ENCODE measurements around the gene EEF2K.

The EEF2K gene

DNA sequence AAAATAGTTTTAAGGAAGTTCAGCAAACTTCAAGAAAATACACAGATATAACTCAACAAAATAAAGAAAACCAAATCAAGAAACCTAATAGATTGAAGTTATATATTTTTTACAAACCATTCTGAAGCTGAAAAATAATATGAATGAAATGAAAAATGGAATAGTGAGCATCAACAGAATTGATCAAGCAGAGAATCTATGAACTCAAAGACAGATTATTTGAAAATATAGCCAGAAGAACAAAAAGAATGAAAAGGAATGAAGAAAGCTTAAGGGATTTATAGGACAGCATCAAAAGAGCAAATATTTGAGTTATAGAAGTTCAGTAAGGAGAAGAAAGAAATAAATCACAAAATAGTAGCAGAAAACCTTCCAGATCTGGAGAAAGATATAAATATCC is 130.5 kb downstream of the EEF2K start:
- DNase-seq (ENCODE audit: low read depth), result no peak

GRCh38 chr16:22337045-22337444 is 131.0 kb downstream of the EEF2K start:
- no peak for DNase-seq (ENCODE audit: low read depth)

GRCh38 chr16:22337849-22338635 is 132.0 kb downstream of the EEF2K start:
- DNase-seq (ENCODE audit: low read depth), result no peak

Data from stimulated activated CD8-positive, alpha-beta memory T cell treated with anti-CD3 and anti-CD28 coated beads, Interleukin-12 subunit alpha, Interleukin-12 subunit beta, amount 100 ng/mL, for 4 hours (primary cell).